H1 (cell line): ENCODE data around the gene RAET1L. TPM values are rescaled to one million over a fixed set of nuclear protein-coding genes. Genes with fewer than 3 reads are reported as not detected.
"Not testable (repeated sequence)": the region's sequence is repeated elsewhere in the genome, so short reads cannot be mapped to it uniquely, and the experiment has no call there.

ENCODE experiments used
- CTCF ChIA-PET: fragments of 300-600 bp; sonication (Branson Sonifier 250); formaldehyde crosslinking; loops from one replicate; lab custom pipeline; 2021; ENCODE audit not compliant: partially characterized antibody; lab: Charles Lee
- POLR2A ChIA-PET: fragments of 300-600 bp; sonication (Branson Sonifier 250); formaldehyde crosslinking; loops from one replicate; lab custom pipeline; 2021; ENCODE audit warnings: inconsistent platforms; ENCODE audit not compliant: partially characterized antibody; lab: Charles Lee
- DNase-seq, 2 experiments: peaks; one replicate each; pipeline versions ENCODE4 v3.0.0 to v3.0.0-alpha.2; 2010 to 2022; ENCODE audit warnings: low spot score in 2 of 2, low read depth in 1 of 2, mixed read lengths in 1 of 2
- FAIRE-seq: peaks from 2 replicates; lab custom pipeline; 2011; peaks lifted over from hg19 to GRCh38; lab: Jason Lieb, UNC
- H2AFZ ChIP-seq: 2 replicates; pipeline ENCODE4 v1.8.1; 2012; ENCODE audit warnings: low read length, inconsistent platforms
- H2AK5ac ChIP-seq: 2 replicates; pipeline ENCODE4 v1.6.1; 2013; ENCODE audit warnings: low read depth, low read length
- H2BK120ac ChIP-seq: replicated peaks from 2 replicates; pipeline ENCODE3; 2013; ENCODE audit warnings: low read depth, low read length, inconsistent platforms
- H2BK12ac ChIP-seq: 2 replicates; pipeline ENCODE4 v1.6.1; 2013; ENCODE audit warnings: low read depth, low read length
- H2BK15ac ChIP-seq: 2 replicates; pipeline ENCODE4 v1.6.1; 2013; ENCODE audit warnings: low read length
- H2BK20ac ChIP-seq: 2 replicates; pipeline ENCODE4 v1.6.1; 2013; ENCODE audit warnings: low read length
- H2BK5ac ChIP-seq: 2 replicates; pipeline ENCODE4 v1.6.1; 2013; ENCODE audit warnings: low read depth, low read length
- H3K14ac ChIP-seq: 2 replicates; pipeline ENCODE4 v1.6.1; 2013; ENCODE audit warnings: inconsistent platforms; ENCODE audit not compliant: insufficient read length
- H3K18ac ChIP-seq: 2 replicates; pipeline ENCODE4 v1.6.1; 2013; ENCODE audit warnings: low read length; ENCODE audit errors: extremely low read depth
- H3K23ac ChIP-seq: 2 replicates; pipeline ENCODE4 v1.6.1; 2013; ENCODE audit warnings: inconsistent platforms; ENCODE audit not compliant: insufficient read length
- H3K23me2 ChIP-seq: 2 replicates; pipeline ENCODE4 v1.6.1; 2013; ENCODE audit warnings: low read depth, low read length
- H3K27ac ChIP-seq: 2 replicates; pipeline ENCODE4 v1.6.1; 2011; ENCODE audit warnings: low read depth, low read length, inconsistent platforms
- H3K27me3 ChIP-seq, 4 experiments: replicated peaks in 1 of 4; 1 replicate in 1 of 4; 2 replicates in 3 of 4; pipeline versions ENCODE4 v1.6.1 to v1.8.1; 2011 to 2013; ENCODE audit warnings: low read length in 3 of 4, mild to moderate bottlenecking in 3 of 4, inconsistent platforms in 2 of 4, mixed read lengths in 2 of 4, moderate library complexity in 1 of 4; ENCODE audit not compliant: control insufficient read depth in 3 of 4, insufficient read depth in 3 of 4; ENCODE audit errors: extremely low read depth in 1 of 4
- H3K36me3 ChIP-seq, 4 experiments: 2 replicates each; pipeline versions ENCODE4 v1.6.1 to v1.8.1; 2011 to 2013; ENCODE audit warnings: mild to moderate bottlenecking in 4 of 4, low read length in 3 of 4, moderate library complexity in 2 of 4, control low read depth in 1 of 4, inconsistent platforms in 1 of 4; ENCODE audit not compliant: insufficient read depth in 4 of 4, control insufficient read depth in 2 of 4
- H3K4ac ChIP-seq: replicated peaks from 2 replicates; pipeline ENCODE3; 2013; ENCODE audit warnings: low read length, low read depth, mixed read lengths, inconsistent platforms; ENCODE audit not compliant: insufficient read length
- H3K4me1 ChIP-seq, 4 experiments: replicated peaks in 1 of 4; 1 replicate in 1 of 4; 2 replicates in 3 of 4; pipeline versions ENCODE4 v1.6.1 to v1.8.1; 2011 to 2013; ENCODE audit warnings: low read length in 3 of 4, inconsistent platforms in 2 of 4, mixed read lengths in 1 of 4; ENCODE audit not compliant: insufficient read depth in 4 of 4, control insufficient read depth in 3 of 4
- H3K4me2 ChIP-seq, 2 experiments: 2 replicates each; pipeline versions ENCODE4 v1.6.1 to v1.8.1; 2011 to 2013; ENCODE audit warnings: low read depth in 2 of 2, low read length in 2 of 2, control low read depth in 1 of 2, inconsistent platforms in 1 of 2, mild to moderate bottlenecking in 1 of 2; ENCODE audit not compliant: insufficient read depth in 1 of 2
- H3K4me3 ChIP-seq, 4 experiments: fragments of 200-600, 300-600 bp in 1 of 4; sonication (generic), shearing (Covaris generic), sonication (Bioruptor Twin) in 1 of 4; 2 replicates each; pipeline versions ENCODE4 v1.5.1 to v1.8.1; 2011 to 2016; ENCODE audit warnings: low read length in 4 of 4, low read depth in 3 of 4, control low read depth in 2 of 4, inconsistent platforms in 2 of 4, mild to moderate bottlenecking in 2 of 4, mixed read lengths in 1 of 4, moderate library complexity in 1 of 4; ENCODE audit not compliant: insufficient read depth in 2 of 4; ENCODE audit errors: extremely low read depth in 1 of 4
- H3K56ac ChIP-seq: replicated peaks from 2 replicates; pipeline ENCODE3; 2013; ENCODE audit warnings: low read depth, mild to moderate bottlenecking, mixed read lengths, low read length, inconsistent platforms; ENCODE audit not compliant: insufficient read length
- H3K79me1 ChIP-seq: 2 replicates; pipeline ENCODE4 v1.6.1; 2013; ENCODE audit warnings: low read depth, low read length, control low read depth
- H3K79me2 ChIP-seq, 2 experiments: 2 replicates each; pipeline versions ENCODE4 v1.6.1 to v1.8.1; 2012 to 2013; ENCODE audit warnings: low read length in 2 of 2, mild to moderate bottlenecking in 2 of 2, inconsistent platforms in 1 of 2; ENCODE audit not compliant: insufficient read depth in 2 of 2, control insufficient read depth in 1 of 2
- H3K9ac ChIP-seq, 4 experiments: replicated peaks in 1 of 4; 1 replicate in 1 of 4; 2 replicates in 3 of 4; pipeline versions ENCODE4 v1.6.1 to v1.8.1; 2011 to 2013; ENCODE audit warnings: low read depth in 3 of 4, low read length in 3 of 4, control low read depth in 2 of 4, mild to moderate bottlenecking in 2 of 4, moderate library complexity in 2 of 4, inconsistent platforms in 1 of 4; ENCODE audit errors: extremely low read depth in 1 of 4
- H3K9me3 ChIP-seq, 2 experiments: 2 replicates each; pipeline versions ENCODE4 v1.6.1 to v1.8.1; 2012 to 2013; ENCODE audit warnings: mild to moderate bottlenecking in 2 of 2, moderate library complexity in 2 of 2, control low read depth in 1 of 2, inconsistent platforms in 1 of 2, low read depth in 1 of 2, low read length in 1 of 2, mixed read lengths in 1 of 2; ENCODE audit not compliant: insufficient read depth in 2 of 2
- H4K20me1 ChIP-seq, 2 experiments: replicated peaks in 1 of 2; 2 replicates each; pipeline versions ENCODE3 to v1.8.1; 2011 to 2013; ENCODE audit warnings: inconsistent platforms in 2 of 2, low read length in 2 of 2, mild to moderate bottlenecking in 1 of 2; ENCODE audit not compliant: insufficient read depth in 2 of 2, control insufficient read depth in 1 of 2
- H4K5ac ChIP-seq: 2 replicates; pipeline ENCODE4 v1.6.1; 2013; ENCODE audit warnings: low read length, low read depth, mixed read lengths, inconsistent platforms; ENCODE audit not compliant: insufficient read length
- H4K8ac ChIP-seq: 2 replicates; pipeline ENCODE4 v1.8.0; 2013; ENCODE audit warnings: mild to moderate bottlenecking, moderate library complexity, low read length, inconsistent platforms; ENCODE audit not compliant: insufficient read depth; ENCODE audit errors: extremely low read depth
- H4K91ac ChIP-seq: replicated peaks from 2 replicates; pipeline ENCODE3; 2013; ENCODE audit warnings: low read length, mixed read lengths, inconsistent platforms; ENCODE audit not compliant: insufficient read length
- EZH2 ChIP-seq: fragments of 200-600 bp; sonication (generic); IDR thresholded peaks from 2 replicates; pipeline ENCODE4 v1.7.1; 2012; ENCODE audit warnings: low read depth, mild to moderate bottlenecking, moderate library complexity, low read length, inconsistent platforms; ENCODE audit not compliant: severe bottlenecking
- RNF2 ChIP-seq: fragments of 200-900, 300-1000 bp; sonication (generic); IDR thresholded peaks from 2 replicates; pipeline ENCODE4 v1.7.1; 2016; ENCODE audit warnings: borderline replicate concordance, low read depth, mild to moderate bottlenecking, antibody characterized with exemption, low read length; ENCODE audit not compliant: poor library complexity, severe bottlenecking; ENCODE audit errors: missing control alignments
- WGBS, 2 experiments: shearing (Covaris generic) in 1 of 2; methylation state at CpG; one replicate each; pipeline versions ENCODE4 v1.1.6 to v1.1.7; 2013 to 2015; ENCODE audit warnings: low lambda C conversion rate in 2 of 2, mixed read lengths in 2 of 2, inconsistent platforms in 1 of 2, low coverage in 1 of 2, missing lambda C conversion rate in 1 of 2; ENCODE audit not compliant: insufficient replicate concordance in 2 of 2, insufficient coverage in 1 of 2, insufficient read length in 1 of 2; ENCODE audit errors: extremely low coverage in 1 of 2, missing lambda C conversion rate in 1 of 2; 5-methylcytosine and 5-hydroxymethylcytosine counted together
- polyA plus RNA-seq, 7 experiments: library from polyadenylated mRNA; depleted of rRNA in 3 of 7; stranded (reverse) in 5 of 7; unstranded in 2 of 7; fragments of >200 nt in 5 of 7; fragments of 200-250 nt in 2 of 7; gene quantifications; 1 replicate in 5 of 7; 2 replicates in 1 of 7; 4 replicates in 1 of 7; pipeline versions ENCODE4 v1.2.1 to v1.2.3, GENCODE V29; 2011 to 2013; ENCODE audit warnings: missing spikeins in 2 of 7, mixed read lengths in 2 of 7
- total RNA-seq: library from RNA; stranded (reverse); fragmentation: NEBNext Ultra II Directional; extraction: Animal tissue kit (Norgen Biotek cat#: 25700); gene quantifications from 2 replicates; pipeline ENCODE4 v1.2.1, GENCODE V29; 2021

The RAET1L gene
- total and polyA plus RNA-seq, 2 of the 8 experiments (the other 6 are each of a cell fraction or from before 2014, with no cell fraction given), result not detected

- DNase-seq, H4K91ac ChIP-seq, H3K79me1 ChIP-seq, H3K9ac ChIP-seq, H4K20me1 ChIP-seq, H3K9me3 ChIP-seq, H2BK12ac ChIP-seq, H2AK5ac ChIP-seq, H3K14ac ChIP-seq, H3K27ac ChIP-seq, POLR2A ChIA-PET, H2BK120ac ChIP-seq, H3K4ac ChIP-seq, H3K23ac ChIP-seq, H3K4me2 ChIP-seq, H3K18ac ChIP-seq, H4K8ac ChIP-seq, H3K56ac ChIP-seq, H2BK5ac ChIP-seq, H4K5ac ChIP-seq, FAIRE-seq, H2AFZ ChIP-seq, H3K79me2 ChIP-seq, H3K4me1 ChIP-seq, H2BK15ac ChIP-seq, H3K4me3 ChIP-seq, H2BK20ac ChIP-seq, H3K36me3 ChIP-seq, H3K23me2 ChIP-seq: not testable (repeated sequence)
- WGBS, 2 experiments, result 47% methylated on average over 8 of the region's 8 CpGs; no CpG with 5 or more reads in 1 of the 2 experiments
- peak; percentile 15 for TF ChIP-seq EZH2
- TF ChIP-seq RNF2, result peak; percentile 55
- CTCF ChIA-PET, result interaction anchor here (1.1 kb wide), 1 partner anchor 173 kb away, joined by 3 read pairs; no protein-coding TSS in a partner anchor
- peaks cover 39 to 73% (median 57%) of the 10 kb centered on the region in 4 experiments for H3K27me3 ChIP-seq
Measured at GRCh38 chr6:150012846-150013784, 12.2 kb downstream of the RAET1L start.
